ENCODE results near the gene ZSCAN30. TPM values are rescaled to one million over a fixed set of nuclear protein-coding genes. Genes with fewer than 3 reads are reported as not detected.

The ZSCAN30 gene
- total and polyA plus RNA-seq, 11 donors = 6.2 to 18.1 (median 13.8) TPM

GRCh38 chr18:35271656-35272055 lies 18.4 kb downstream of the ZSCAN30 start:
- H3K27me3 ChIP-seq = no peaks in the 10 kb centered on the region
- intact Hi-C loops (cut with DNase I) = no loop called here
- WGBS, 4 donors = 93 to 100% (median 96%) methylated on average over 8 to 35 of the region's 35 CpGs
- TF ChIP-seq, protein P1, sequence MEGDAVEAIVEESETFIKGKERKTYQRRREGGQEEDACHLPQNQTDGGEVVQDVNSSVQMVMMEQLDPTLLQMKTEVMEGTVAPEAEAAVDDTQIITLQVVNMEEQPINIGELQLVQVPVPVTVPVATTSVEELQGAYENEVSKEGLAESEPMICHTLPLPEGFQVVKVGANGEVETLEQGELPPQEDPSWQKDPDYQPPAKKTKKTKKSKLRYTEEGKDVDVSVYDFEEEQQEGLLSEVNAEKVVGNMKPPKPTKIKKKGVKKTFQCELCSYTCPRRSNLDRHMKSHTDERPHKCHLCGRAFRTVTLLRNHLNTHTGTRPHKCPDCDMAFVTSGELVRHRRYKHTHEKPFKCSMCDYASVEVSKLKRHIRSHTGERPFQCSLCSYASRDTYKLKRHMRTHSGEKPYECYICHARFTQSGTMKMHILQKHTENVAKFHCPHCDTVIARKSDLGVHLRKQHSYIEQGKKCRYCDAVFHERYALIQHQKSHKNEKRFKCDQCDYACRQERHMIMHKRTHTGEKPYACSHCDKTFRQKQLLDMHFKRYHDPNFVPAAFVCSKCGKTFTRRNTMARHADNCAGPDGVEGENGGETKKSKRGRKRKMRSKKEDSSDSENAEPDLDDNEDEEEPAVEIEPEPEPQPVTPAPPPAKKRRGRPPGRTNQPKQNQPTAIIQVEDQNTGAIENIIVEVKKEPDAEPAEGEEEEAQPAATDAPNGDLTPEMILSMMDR (IDR thresholded peaks at IDR 0.05) = no peak
- no peak for TF ChIP-seq POLR2A (IDR thresholded peaks at IDR 0.05)
- ATAC-seq (no peak), DNase-seq (peak in 1 of 5 donors; percentile 47)
- H3K9me3 ChIP-seq = peaks cover 0 to 23% (median 0%) of the 10 kb centered on the region in 12 donors
- no peaks in the 10 kb centered on the region for H3K36me3 ChIP-seq
- H3K4me1 ChIP-seq = peaks cover 0 to 10% (median 5%) of the 10 kb centered on the region in 12 donors
- no peak overlapping the region for H3K27ac ChIP-seq
- H3K4me3 ChIP-seq = no peak overlapping the region

GRCh38 chr18:35268821-35269220 lies 21.2 kb downstream of the ZSCAN30 start:
- TF ChIP-seq, protein P1 (IDR thresholded peaks at IDR 0.05) = no peak
- no peak for TF ChIP-seq POLR2A (IDR thresholded peaks at IDR 0.05)
- H3K9me3 ChIP-seq = peaks cover 0 to 11% (median 0%) of the 10 kb centered on the region in 12 donors
- no peak for ATAC-seq
- 67 to 91% (median 83%) methylated on average over 2 of the region's 2 CpGs for WGBS, 4 donors
- H3K36me3 ChIP-seq = peaks cover 0 to 6% (median 0%) of the 10 kb centered on the region in 9 donors
- H3K27me3 ChIP-seq = no peaks in the 10 kb centered on the region
- intact Hi-C loops (cut with DNase I) = loop anchor here in 2 of 10 donors (2.0 to 10.0 kb wide), 2 partner anchors 20 to 226 kb away; partner anchors contain the start of gene INO80C (in 1 of the 2)
- DNase-seq = no peak
- H3K4me3 ChIP-seq = no peak overlapping the region
- H3K27ac ChIP-seq = no peak overlapping the region
- H3K4me1 ChIP-seq = peaks cover 0 to 10% (median 5%) of the 10 kb centered on the region in 12 donors

GRCh38 chr18:35267809-35268208 lies 22.2 kb downstream of the ZSCAN30 start:
- peak in 4 of 5 donors; percentile 13 to 65 (median 35) for DNase-seq
- WGBS, 4 donors = 38 to 63% (median 46%) methylated on average over 30 of the region's 30 CpGs
- Histone ChIP-seq H3K4me1 (peaks cover 0 to 10% (median 5%) of the 10 kb centered on the region in 12 donors), H3K9me3 (peaks cover 0 to 11% (median 0%) of the 10 kb centered on the region in 12 donors), H3K27me3 (no peaks in the 10 kb centered on the region), H3K27ac (peak overlapping the region in 11 of 12 donors; percentile 80 to 93 (median 88)), H3K36me3 (peaks cover 0 to 16% (median 6%) of the 10 kb centered on the region in 9 donors), H3K4me3 (peak overlapping the region; percentile 57 to 92 (median 67))
- intact Hi-C loops (cut with DNase I) = loop anchor here in 3 of 10 donors (1.0 to 10.0 kb wide), 5 partner anchors 21 to 227 kb away; partner anchors contain the start of genes ZNF397 (in 2 of the 3), INO80C (in 1 of the 3) and ZSCAN30 (in 1 of the 3)
- ATAC-seq = peak in 3 of 4 donors; percentile 6 to 22 (median 10)
- TF ChIP-seq POLR2A (IDR thresholded peaks at IDR 0.05) = no peak
- TF ChIP-seq, protein P1 (IDR thresholded peaks at IDR 0.05) = peak in 1 of 12 donors; percentile 2

DNA sequence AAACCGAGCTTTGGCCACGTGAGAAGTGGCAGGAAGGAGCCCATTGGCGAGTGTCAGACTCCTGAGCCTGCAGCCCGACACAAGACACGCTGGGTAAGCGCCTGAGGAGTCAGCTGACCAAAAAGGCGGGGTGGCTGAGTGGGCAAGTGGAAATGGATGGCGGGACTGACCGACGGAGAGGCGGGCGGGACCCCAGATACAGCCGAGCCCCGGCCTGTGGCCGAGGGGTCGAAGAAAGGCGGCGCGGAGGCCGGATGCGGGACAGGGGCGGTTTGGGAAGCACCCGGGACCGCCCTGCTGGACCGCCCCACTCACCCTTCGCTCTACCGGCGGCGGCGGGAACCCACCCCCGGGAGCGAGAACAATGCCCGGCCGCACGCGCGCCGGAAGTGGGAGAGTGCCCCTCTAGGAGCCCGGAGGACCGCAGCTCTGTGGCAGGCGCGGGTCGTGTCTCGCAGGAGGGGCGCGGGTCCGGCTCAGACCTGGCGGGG lies 22.8 kb downstream of the ZSCAN30 start:
- Histone ChIP-seq H3K9me3 (peaks cover 0 to 11% (median 0%) of the 10 kb centered on the region in 12 donors), H3K27me3 (no peaks in the 10 kb centered on the region), H3K4me1 (peaks cover 0 to 10% (median 5%) of the 10 kb centered on the region in 12 donors), H3K4me3 (peak overlapping the region; percentile 57 to 92 (median 67)), H3K36me3 (peaks cover 0 to 22% (median 12%) of the 10 kb centered on the region in 9 donors), H3K27ac (peak overlapping the region; percentile 48 to 93 (median 88))
- peak; percentile 84 to 89 (median 86) for DNase-seq
- intact Hi-C loops (cut with DNase I) = loop anchor here in 2 of 10 donors (1.0 to 10.0 kb wide), 4 partner anchors 24 to 228 kb away; partner anchors contain the start of genes ZNF397 (in 2 of the 2), INO80C (in 1 of the 2) and ZSCAN30 (in 1 of the 2)
- TF ChIP-seq, protein P1 (IDR thresholded peaks at IDR 0.05) = peak in 5 of 12 donors; percentile 8 to 25 (median 15)
- peak in 1 of 2 donors; percentile 58 for TF ChIP-seq POLR2A (IDR thresholded peaks at IDR 0.05)
- ATAC-seq = peak; percentile 79 to 98 (median 96)
- WGBS, 4 donors = 1% methylated on average over 45 to 48 of the region's 48 CpGs

All from heart left ventricle (tissue), 16 donors.